ENCODE results near the gene PARS2. TPM values are rescaled to one million over a fixed set of nuclear protein-coding genes. Genes with fewer than 3 reads are reported as not detected.

Gene PARS2
- total and polyA plus RNA-seq, 4 donors = 1.3 to 4.3 (median 2.7) TPM

DNA sequence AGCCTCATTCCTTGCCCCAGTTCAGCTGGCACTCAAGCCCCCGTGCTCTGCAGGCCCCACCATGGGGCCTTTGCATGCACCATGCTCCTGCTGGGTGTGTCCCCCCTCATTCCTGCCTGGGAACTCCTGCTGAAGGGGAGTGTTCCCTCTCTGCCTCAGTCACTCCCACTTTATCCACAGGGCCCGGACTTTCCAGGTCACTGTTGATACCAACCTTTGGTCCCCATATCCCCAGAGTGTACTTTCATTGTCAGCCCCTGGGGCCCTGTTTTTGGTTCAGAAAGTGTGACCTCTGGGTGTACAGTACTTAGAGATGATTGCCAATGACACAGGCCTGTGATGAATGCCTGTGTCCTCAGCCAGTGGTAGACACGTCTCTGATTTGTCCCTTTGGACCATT is 33.9 kb upstream of the PARS2 start:
- no peak for ATAC-seq (ENCODE audit: insufficient read depth, low FRiP score)

DNA sequence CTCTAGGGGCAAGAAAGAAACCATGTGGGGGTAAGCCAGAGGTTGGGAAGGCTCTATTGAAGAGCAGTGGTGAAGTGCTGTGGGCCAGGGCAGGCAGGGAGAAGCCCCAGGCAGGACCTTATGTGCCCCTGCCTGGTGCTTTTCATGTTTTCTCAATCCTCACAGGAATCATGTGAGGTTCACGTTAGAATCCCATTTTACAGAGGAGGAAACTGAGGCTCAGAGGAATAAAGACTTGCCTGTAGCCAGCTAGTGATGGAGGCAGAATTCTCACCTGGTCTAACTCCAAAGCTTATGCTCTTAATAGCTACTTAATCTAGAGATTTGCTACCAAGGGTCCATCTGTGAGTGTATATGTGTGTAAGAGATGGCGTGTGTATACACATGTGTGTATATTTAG is 32.6 kb upstream of the PARS2 start:
- TF ChIP-seq, protein P1, sequence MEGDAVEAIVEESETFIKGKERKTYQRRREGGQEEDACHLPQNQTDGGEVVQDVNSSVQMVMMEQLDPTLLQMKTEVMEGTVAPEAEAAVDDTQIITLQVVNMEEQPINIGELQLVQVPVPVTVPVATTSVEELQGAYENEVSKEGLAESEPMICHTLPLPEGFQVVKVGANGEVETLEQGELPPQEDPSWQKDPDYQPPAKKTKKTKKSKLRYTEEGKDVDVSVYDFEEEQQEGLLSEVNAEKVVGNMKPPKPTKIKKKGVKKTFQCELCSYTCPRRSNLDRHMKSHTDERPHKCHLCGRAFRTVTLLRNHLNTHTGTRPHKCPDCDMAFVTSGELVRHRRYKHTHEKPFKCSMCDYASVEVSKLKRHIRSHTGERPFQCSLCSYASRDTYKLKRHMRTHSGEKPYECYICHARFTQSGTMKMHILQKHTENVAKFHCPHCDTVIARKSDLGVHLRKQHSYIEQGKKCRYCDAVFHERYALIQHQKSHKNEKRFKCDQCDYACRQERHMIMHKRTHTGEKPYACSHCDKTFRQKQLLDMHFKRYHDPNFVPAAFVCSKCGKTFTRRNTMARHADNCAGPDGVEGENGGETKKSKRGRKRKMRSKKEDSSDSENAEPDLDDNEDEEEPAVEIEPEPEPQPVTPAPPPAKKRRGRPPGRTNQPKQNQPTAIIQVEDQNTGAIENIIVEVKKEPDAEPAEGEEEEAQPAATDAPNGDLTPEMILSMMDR (IDR thresholded peaks at IDR 0.05; ENCODE audit: control extremely low read depth, extremely low read depth) = no peak
- ATAC-seq (ENCODE audit: insufficient read depth, low FRiP score) (no peak), DNase-seq (no peak)
- H3K27ac ChIP-seq (ENCODE audit: low read depth in 1 of 2, low read length in 1 of 2) = no peak overlapping the region
- H3K9ac ChIP-seq (ENCODE audit: insufficient read depth in 1 of 2, low read length in 2 of 2) = no peak overlapping the region
- peaks cover 0 to 10% (median 6%) of the 10 kb centered on the region in 3 donors for H3K27me3 ChIP-seq (ENCODE audit: control insufficient read depth in 3 of 3, insufficient read depth in 3 of 3, low read length in 2 of 3)
- H3K4me1 ChIP-seq (ENCODE audit: control insufficient read depth in 5 of 5, insufficient read depth in 5 of 5, low read length in 5 of 5) = peaks cover 0 to 18% (median 0%) of the 10 kb centered on the region in 5 donors
- H3K9me3 ChIP-seq (ENCODE audit: control insufficient read depth in 4 of 4, insufficient read depth in 3 of 4, low read length in 3 of 4) = peaks cover 0 to 7% (median 1%) of the 10 kb centered on the region in 4 donors
- no peak overlapping the region for H3K4me3 ChIP-seq
- H3K36me3 ChIP-seq (ENCODE audit: control insufficient read depth in 4 of 4, insufficient read depth in 4 of 4, low read length in 4 of 4) = no peaks in the 10 kb centered on the region
- WGBS, 2 donors = 91 to 98% methylated on average over 2 of the region's 2 CpGs

More for the DNA sequence above, 33.9 kb upstream of the PARS2 start:
- Histone ChIP-seq H3K27ac (ENCODE audit: low read depth in 1 of 2, low read length in 1 of 2) (no peak overlapping the region), H3K4me3 (no peak overlapping the region), H3K9me3 (ENCODE audit: control insufficient read depth in 4 of 4, insufficient read depth in 3 of 4, low read length in 3 of 4) (no peaks in the 10 kb centered on the region), H3K9ac (ENCODE audit: insufficient read depth in 1 of 2, low read length in 2 of 2) (no peak overlapping the region), H3K27me3 (ENCODE audit: control insufficient read depth in 3 of 3, insufficient read depth in 3 of 3, low read length in 2 of 3) (peaks cover 0 to 12% (median 6%) of the 10 kb centered on the region in 3 donors), H3K4me1 (ENCODE audit: control insufficient read depth in 5 of 5, insufficient read depth in 5 of 5, low read length in 5 of 5) (peaks cover 0 to 14% (median 0%) of the 10 kb centered on the region in 5 donors), H3K36me3 (ENCODE audit: control insufficient read depth in 4 of 4, insufficient read depth in 4 of 4, low read length in 4 of 4) (no peaks in the 10 kb centered on the region)
- DNase-seq = no peak
- 69 to 78% methylated on average over 3 of the region's 3 CpGs for WGBS, 2 donors
- TF ChIP-seq, protein P1 (IDR thresholded peaks at IDR 0.05; ENCODE audit: control extremely low read depth, extremely low read depth) = no peak

DNA sequence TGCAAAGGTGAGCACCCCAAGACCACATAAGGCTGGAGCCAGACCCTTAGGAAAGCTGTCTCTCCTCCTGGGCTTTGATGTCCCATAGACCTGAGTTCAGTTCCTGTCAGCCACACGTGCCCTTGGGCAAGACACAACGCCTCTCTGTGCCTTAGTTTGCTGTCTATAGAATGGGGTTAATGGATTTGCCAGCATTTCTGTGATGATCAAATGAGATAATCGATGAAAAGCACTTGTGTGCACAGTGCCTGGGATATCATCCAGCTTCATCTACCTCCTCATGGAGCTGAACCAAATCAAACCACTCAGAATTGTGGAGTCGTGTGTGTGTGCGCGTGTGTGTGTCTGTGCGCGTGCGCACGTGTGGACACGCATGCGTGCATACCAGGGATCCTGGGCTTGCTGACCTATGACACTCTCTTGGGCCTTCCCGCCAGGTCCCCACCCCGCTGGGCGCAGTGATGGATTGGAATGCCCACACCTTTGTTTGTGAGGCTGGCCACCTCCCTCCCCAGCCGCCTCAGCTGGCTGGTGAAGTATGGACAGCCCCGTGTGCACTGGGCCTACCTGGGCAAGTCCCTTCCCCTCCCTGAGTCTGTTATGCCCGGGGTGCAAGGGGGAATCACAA is 31.6 kb upstream of the PARS2 start:
- Histone ChIP-seq H3K27me3 (ENCODE audit: control insufficient read depth in 3 of 3, insufficient read depth in 3 of 3, low read length in 2 of 3) (peaks cover 0 to under 1% (median 0%) of the 10 kb centered on the region in 3 donors), H3K4me1 (ENCODE audit: control insufficient read depth in 5 of 5, insufficient read depth in 5 of 5, low read length in 5 of 5) (peaks cover 0 to 11% (median 0%) of the 10 kb centered on the region in 5 donors), H3K4me3 (no peak overlapping the region), H3K27ac (ENCODE audit: low read depth in 1 of 2, low read length in 1 of 2) (no peak overlapping the region), H3K9me3 (ENCODE audit: control insufficient read depth in 4 of 4, insufficient read depth in 3 of 4, low read length in 3 of 4) (peaks cover 0 to 9% (median 1%) of the 10 kb centered on the region in 4 donors), H3K9ac (ENCODE audit: insufficient read depth in 1 of 2, low read length in 2 of 2) (no peak overlapping the region), H3K36me3 (ENCODE audit: control insufficient read depth in 4 of 4, insufficient read depth in 4 of 4, low read length in 4 of 4) (no peaks in the 10 kb centered on the region)
- TF ChIP-seq, protein P1 (IDR thresholded peaks at IDR 0.05; ENCODE audit: control extremely low read depth, extremely low read depth) = no peak
- DNase-seq = no peak
- ATAC-seq (ENCODE audit: insufficient read depth, low FRiP score) = no peak
- 87 to 94% methylated on average over 18 of the region's 18 CpGs for WGBS, 2 donors

DNA sequence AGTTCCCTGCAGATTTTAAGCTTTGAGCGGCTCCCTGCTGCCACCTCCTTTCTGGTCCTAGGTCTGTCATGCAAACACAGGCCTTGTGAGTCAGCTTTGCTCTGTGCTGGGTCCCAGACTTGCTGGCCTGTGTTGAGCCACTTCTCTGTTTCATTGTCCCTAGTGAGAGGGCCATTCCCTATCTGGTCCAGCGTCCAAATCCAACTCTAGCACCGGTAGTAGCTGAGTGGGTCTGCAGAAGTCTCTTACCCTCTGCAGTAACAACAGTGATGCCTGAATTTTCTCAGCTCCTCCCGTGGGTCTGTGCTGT is 31.0 kb upstream of the PARS2 start:
- 76% methylated on average over 4 of the region's 4 CpGs for WGBS, 2 donors

More for the DNA sequence above, 31.0 kb upstream of the PARS2 start:
- Histone ChIP-seq H3K36me3 (ENCODE audit: control insufficient read depth in 4 of 4, insufficient read depth in 4 of 4, low read length in 4 of 4) (no peaks in the 10 kb centered on the region), H3K4me3 (no peak overlapping the region), H3K27ac (ENCODE audit: low read depth in 1 of 2, low read length in 1 of 2) (no peak overlapping the region), H3K9ac (ENCODE audit: insufficient read depth in 1 of 2, low read length in 2 of 2) (no peak overlapping the region), H3K9me3 (ENCODE audit: control insufficient read depth in 4 of 4, insufficient read depth in 3 of 4, low read length in 3 of 4) (peaks cover 0 to 9% (median 1%) of the 10 kb centered on the region in 4 donors), H3K4me1 (ENCODE audit: control insufficient read depth in 5 of 5, insufficient read depth in 5 of 5, low read length in 5 of 5) (peaks cover 0 to 5% (median 0%) of the 10 kb centered on the region in 5 donors), H3K27me3 (ENCODE audit: control insufficient read depth in 3 of 3, insufficient read depth in 3 of 3, low read length in 2 of 3) (no peaks in the 10 kb centered on the region)
- no peak for ATAC-seq (ENCODE audit: insufficient read depth, low FRiP score)
- DNase-seq = no peak
- TF ChIP-seq, protein P1 (IDR thresholded peaks at IDR 0.05; ENCODE audit: control extremely low read depth, extremely low read depth) = no peak

Data from lung (tissue), 12 donors.